HG03558 (cell line): ENCODE measurements around the gene FHAD1.
"Not testable (repeated sequence)": the region's sequence is repeated elsewhere in the genome, so short reads cannot be mapped to it uniquely, and the experiment has no call there.

Experiments
- ATAC-seq: cut with Tn5 transposase; IDR thresholded peaks from one replicate; pipeline ENCODE4 v1.9.1; 2021; ENCODE audit warnings: moderate number of reproducible peaks; ENCODE audit not compliant: unreplicated experiment; ENCODE audit errors: extremely low read depth

The FHAD1 gene

DNA sequence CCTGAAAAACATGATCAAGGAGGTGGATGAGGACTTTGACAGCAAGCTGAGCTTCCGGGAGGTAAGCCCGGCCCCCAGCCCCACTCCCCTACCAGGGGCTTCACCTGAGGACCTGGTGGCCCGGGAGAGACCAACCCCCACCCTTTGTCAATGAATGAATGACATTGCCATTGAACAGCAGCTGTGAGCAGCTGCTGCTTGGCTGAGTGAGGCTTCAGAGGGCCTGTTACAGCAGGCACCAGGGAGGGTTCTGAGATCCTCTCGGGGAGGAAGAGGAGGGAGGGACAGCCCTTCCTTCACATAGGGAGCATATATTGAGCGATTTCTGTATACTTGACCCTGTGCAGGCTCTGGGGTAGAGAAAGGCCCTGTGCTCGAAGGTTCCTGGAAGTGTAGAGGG lies 178.9 kb downstream of the FHAD1 start:
- ATAC-seq = no peak

DNA sequence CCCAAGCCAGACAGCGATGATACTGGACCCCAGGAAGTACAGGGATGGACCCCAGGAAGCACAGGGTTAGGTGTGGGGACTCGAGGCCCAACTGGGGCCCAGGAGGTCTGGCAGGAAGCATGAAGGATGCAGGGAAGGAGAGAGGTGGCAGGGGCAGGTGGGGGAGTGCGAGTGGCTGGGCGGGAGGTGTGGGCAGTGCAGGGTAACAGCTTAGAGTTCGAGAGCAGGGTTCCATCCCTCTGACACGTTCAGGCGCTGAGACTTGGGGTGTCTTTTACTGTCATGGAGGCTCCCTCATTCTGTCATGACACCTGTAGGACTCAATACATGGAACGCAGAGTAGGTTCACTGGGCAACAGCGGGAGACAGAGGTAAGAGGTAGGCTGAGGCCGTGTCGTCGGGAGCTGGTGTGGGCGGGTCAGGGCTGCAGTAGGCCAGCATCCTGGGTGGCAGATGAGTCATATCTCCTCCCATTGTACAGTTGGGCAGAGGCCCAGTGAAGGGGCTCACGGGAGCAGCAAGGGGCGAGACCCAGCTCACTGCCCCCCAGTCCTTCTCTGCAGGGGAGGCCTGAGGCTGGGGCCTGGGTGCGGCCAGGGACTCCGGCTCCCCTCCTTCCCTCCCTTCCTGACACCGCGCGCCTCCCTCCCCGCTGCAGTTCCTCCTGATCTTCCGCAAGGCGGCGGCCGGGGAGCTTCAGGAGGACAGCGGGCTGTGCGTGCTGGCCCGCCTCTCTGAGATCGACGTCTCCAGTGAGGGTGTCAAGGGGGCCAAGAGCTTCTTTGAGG lies 179.7 kb downstream of the FHAD1 start:
- ATAC-seq = no peak

DNA sequence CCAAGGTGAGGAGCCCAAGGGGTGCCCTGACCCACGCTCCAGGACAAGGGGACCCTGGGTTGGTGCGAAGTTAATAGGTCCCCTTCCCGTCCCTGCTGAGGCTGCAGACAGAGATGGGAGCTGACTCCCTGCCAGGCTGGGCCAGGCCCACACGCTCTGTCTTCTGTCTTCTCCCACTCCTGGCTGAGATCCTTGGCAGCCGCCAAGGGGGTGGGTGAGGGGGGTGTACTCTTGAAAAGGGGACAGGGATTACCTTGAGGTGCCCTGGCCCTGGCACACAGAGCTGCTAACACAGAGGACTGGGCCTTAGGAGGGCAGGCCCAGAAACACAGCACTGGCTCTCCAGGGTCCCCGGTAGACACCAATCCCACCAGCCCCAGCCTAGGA lies 180.2 kb downstream of the FHAD1 start:
- ATAC-seq = no peak

DNA sequence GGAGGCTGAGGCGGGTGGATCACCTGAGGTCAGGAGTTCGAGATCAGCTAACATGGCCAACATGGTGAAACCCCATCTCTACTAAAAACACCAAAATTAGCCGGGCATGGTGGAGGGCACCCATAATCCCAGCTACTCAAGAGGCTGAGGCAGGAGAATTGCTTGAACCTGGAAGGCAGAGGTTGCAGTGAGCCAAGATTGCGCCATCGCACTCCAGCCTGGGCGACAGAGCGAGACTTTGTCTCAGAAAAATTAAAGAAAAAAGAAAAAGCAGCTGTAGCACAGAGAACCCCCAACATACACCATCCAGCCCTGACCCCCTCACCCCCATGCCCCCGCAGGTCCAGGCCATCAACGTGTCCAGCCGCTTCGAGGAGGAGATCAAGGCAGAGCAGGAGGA lies 181.2 kb downstream of the FHAD1 start:
- not testable (repeated sequence) for ATAC-seq

DNA sequence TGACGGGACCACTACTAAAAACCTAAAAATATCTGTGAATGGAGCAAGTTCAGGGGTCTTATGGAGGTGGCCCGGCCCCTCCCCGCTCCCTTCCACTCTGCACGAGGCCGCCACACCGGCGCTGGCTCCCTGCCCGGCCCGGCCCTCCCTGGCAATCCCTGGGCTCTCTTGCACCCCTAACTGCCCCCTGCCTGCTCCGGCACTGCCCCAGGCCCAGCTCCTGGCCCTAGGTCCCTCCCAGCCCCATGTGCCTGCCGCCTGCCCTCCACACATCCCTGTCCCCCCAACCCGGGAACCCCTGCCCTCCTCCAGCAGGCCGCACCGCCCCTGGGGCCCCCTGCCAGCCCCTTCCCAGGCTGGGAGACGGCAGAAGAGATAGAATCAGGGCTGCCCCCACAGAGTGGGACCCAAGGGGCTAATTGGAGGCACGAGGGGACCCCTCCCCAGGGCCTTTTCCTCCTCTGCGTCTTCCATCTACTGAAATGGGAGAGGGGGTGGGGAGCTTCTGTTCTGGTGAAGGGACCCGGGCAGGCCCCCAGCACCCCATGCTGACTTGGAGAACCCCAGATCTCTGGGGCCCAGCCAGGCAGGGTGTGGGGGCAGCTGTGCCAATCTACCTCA lies 181.9 kb downstream of the FHAD1 start:
- no peak for ATAC-seq

DNA sequence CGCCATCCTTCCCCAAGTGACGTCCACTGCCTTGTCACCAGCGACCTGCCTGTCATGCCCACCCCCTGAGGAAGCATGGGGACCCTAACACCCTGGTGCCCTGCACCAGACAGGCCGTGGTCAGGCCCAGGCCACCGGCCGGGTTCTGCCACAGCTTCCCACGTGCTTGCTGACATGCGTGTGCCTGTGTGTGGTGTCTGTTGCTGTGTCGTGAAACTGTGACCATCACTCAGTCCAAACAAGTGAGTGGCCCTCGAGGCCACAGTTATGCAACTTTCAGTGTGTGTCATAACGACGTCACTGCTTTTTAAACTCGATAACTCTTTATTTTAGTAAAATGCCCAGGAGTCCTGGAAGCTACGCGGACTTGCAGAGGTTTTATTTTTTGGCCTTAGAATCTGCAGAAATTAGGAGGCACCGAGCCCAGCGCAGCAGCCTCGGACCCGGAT lies 182.7 kb downstream of the FHAD1 start:
- no peak for ATAC-seq

DNA sequence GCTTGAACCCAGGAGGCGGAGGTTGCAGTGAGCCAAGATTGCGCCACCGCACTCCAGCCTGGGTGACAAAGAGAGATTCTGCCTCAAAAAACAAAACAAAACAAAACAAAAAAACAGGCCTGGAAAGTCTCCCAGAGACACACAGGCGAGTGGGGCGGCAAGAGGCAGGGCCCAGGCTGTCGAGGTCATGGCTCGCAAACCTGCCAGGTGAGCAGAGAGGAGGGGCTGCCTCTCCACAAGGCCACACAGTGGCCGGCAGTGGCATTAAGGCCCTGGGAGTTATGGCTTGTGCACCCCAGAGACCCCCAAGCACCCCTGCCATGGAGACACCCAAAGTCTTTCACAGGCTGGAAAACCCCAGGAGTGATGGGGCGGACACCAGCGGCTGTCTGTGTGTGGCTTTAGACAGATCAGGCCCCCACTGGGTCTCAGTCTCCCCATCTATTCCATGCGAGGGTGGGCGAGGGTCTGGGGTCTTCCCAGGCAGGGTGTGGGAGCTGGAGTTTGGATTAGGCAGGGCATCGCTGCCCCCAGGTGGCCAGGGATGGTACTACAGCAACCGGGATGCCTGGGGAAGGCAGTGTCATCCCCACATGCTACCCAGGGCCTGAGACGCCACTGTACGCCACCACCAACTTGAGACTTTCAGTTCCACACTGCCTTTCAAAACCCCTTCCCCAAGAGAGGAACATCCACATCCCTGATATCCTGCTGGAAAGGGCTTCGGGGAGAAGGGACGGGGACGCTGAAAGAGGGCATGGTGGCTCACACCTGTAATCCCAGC lies 184.0 kb downstream of the FHAD1 start:
- no peak for ATAC-seq

DNA sequence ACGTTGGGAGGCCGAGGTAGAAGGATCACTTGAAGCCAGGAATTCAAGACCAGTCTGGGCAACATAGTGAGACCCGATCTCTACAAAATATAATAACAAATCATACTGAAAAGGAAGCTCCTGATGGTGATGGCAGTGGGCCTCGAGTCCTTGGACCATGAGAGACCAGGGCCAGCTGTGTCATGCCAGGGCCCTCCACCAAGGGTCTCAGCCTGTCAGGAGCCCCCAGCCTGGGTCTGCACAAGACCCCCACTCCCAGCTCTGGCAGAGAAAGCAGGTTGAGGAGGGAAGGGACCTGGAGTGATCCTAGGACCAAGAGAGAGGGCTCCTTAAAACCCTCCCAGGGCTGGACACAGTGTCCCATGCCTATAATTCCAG lies 184.5 kb downstream of the FHAD1 start:
- no peak for ATAC-seq

DNA sequence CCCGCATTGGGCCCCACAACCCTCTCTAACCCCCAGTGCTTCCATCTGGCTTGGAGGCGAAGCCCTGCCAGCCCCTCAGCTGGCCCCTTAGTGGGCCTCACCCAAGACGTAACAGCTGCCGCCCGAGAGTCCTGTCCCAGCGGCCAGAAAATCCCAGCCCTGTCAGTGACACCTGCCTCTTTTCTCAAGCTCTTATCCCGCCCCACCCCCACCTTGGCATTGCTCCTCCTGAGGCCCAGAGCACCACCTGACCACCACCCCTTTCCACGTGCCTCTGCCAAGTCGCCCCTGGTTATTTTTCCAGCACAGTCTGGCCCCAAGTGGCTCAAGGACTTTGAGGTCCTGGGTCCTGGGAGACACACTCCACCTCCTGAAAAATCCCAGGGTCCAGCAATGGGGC lies 185.3 kb downstream of the FHAD1 start:
- no peak for ATAC-seq

DNA sequence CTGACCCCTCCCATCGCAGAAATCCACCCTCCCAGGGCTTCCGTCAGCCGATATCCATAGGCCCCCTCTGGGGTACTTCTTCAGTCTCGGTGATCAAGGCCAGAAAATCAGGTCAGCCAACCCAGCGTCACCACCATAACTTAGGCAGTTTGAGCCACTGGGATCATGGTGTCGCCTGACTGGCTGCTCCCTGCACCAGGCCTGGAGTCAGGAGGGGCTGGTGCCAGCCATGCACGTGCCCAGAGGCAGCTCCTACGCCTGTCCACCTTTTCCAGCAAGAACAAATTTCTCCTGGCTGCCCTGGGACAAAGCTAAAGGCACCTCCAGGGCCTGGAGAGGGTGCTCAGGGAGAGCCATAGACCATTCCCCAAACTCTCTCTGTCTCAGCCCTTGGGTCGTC lies 186.4 kb downstream of the FHAD1 start:
- ATAC-seq = no peak

DNA sequence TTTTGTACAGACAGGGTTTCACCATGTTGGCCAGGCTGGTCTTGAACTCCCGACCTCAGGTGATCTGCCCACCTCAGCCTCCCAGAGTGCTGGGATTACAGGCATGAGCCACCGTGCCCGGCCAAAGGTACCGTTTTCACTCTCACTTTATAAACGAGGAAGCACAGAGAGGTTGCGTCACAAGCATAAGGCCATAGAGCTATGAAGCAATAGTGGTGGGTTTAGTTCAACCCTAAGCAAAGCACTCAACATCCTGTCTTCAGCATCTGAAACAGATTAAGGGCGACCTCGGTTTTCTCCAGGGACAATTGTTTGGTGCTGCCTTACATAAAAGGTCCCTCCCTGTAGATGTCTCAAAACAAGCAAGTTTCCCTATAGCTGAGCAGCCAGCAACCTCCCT lies 187.7 kb downstream of the FHAD1 start:
- ATAC-seq = not testable (repeated sequence)

DNA sequence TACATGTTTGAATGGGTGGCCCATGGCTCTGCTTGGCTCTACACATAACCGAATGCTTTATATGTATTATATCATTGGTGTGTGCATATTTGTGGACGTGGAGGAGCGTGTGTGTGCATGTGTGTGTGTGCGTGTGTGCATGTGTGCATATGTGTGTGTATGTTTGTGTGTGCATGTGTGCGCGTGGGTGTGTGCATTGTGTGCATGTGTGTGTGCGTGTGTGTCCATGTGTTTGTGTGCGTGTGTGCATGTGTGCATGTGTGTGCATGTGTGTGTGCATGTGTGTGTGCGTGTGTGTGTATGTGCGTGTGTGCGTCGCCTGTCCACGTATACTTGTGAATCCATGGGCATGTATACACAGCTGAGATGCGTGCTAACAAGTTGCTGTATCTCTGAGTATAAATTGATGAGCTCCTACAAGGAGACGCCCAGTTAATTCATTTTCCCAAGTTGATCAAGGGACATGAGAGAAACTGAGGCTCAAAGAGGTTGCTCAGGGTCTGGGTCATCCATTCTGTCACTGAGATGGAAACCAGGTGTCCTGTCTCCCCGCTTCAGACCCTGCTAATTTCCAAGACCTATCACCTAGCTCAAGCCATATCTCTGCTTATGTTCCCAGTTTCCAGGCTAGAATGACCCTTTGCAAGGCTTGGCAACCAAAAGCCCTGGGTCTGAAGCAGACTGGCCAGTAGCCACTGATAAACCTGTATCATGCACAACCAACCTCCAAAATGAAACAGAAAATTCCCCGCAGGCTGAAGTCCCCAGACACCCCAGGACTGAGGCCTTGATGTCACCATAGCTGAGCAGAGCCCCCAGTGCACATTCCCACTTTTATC lies 188.4 kb downstream of the FHAD1 start:
- ATAC-seq = no peak

DNA sequence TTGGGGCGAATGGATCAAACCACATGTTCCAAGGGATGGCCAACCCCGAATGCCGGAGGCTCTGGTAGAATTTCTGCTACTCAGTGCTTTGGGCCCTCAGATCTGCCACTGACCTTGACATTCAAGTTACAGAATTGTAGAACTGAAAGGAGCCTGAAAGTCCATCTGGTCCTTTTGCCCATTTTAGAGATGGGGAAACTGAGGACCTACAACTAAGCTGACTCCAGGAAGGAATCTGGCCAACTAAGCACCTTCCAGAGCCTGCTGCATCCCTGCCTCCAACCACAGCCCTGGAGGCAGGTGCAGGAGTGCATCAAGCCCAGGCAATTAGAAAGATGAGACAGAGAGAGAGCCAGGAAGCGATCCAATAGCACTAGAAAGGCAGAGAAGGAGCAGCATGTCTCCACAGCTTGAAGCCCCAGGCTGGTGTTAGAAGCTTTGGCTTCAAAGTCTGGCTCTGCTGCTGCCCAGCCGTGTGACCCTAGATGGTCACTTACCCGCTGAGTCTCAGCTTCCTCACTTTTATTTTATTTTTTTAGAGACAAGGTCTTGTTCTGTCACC lies 189.9 kb downstream of the FHAD1 start:
- ATAC-seq = no peak

DNA sequence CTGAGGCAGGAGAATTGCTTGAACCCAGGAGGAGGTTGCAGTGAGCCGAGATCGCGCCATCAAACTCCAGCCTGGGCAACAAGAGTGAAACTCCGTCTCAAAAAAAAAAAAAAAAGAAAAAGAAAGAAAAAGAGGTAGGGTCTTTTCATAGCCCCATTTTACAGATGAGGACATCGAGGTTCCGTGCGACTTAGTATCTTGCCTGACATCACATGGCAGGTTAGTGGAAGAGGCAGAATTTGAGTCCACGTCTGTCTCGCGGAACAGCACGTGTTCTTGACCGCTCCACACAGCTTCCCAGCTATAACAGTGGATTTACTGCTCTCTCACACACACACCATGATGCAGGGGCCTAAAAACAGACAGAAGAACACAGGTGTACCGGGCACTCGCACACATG lies 192.3 kb downstream of the FHAD1 start:
- ATAC-seq = no peak

DNA sequence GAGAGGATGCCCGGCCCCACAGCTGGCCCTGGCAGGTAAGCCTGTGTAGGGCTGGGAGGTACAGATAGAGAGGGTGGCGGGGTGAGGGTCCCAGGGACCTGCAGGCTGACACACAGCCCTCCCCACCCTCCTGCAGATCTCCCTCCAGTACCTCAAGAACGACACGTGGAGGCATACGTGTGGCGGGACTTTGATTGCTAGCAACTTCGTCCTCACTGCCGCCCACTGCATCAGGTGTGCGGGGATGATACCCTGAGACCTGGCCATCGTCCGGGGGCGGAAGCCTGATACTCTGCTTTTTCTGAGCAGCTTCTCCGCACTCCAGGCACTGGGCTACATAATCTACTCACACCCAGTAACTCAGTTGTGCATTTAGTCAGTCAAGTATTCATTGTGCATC lies 193.3 kb downstream of the FHAD1 start:
- ATAC-seq = no peak

DNA sequence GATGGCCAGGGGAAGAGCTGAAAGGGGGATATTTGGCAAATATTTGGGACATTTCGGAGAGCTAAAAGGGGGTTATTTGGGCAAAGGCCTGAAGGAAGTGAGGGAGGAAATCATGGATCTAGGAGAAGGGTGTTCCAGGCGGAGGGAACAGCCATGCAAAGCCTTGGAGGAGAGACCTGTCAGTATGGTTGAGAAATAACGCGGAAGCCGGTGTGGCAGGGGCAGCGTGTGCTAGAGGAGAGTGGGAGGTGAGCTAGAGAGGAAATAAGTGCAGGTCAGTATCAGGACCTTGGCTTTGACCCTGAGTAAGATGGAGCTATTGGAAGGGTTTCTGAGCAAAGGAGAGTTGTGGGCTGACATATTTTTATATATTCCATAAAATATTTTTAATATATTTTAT lies 194.2 kb downstream of the FHAD1 start:
- no peak for ATAC-seq

DNA sequence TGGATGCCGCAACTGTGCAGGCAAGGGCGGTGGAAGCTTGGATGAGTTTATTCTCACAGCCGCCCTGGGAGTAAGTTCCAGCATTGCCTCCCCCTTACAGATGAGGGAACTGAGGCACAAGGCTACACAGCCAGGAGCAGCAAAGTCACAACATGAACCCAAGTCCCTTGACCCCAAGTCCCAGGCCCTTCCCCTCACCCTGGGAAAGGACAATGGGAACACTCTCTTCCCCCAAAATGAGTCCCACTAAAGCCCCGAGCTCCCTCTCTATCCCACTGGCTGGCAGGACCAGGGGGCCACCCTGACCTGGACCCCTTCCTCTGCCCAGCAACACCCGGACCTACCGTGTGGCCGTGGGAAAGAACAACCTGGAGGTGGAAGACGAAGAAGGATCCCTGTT lies 195.1 kb downstream of the FHAD1 start:
- no peak for ATAC-seq

DNA sequence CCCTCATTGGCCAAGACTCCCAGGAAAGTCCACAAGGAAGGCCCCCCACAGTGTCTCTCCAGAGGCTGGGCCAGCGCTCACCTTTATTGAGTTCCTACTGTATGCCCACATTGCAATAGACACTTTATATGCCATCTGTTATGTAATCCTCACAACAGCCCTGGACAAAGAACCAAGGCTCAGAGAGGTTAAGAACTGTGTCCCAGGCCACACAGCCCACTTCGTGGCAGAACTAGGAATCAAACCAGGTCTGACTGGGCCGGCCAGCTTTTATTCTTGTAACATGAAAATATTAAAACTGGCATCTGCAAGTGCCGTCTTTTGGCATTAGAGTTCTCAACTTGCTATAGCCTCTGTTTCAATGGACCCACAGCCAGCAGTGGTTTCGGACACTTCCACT lies 195.7 kb downstream of the FHAD1 start:
- no peak for ATAC-seq

DNA sequence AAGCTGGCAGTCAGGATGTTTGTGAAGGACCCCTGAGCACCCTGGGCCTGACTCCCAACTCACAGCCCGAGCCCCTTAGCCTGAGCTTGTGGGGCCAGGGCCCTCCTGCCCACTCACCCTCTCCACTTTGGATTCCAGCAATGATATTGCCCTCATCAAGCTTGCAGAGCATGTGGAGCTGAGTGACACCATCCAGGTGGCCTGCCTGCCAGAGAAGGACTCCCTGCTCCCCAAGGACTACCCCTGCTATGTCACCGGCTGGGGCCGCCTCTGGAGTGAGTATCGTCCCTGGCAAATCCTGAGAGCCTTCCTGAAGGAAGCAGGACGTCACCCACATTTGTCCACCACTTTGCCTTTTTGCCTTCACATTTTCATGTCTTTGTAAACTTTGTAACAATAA lies 196.3 kb downstream of the FHAD1 start:
- ATAC-seq = no peak
